Subcutaneous abdominal adipose tissue (tissue), 5 donors: ENCODE results near the gene C20orf141.

ENCODE experiments used
- H3K27ac ChIP-seq: one replicate; pipeline ENCODE4 v1.7.0; 2013; ENCODE audit warnings: low read depth, mild to moderate bottlenecking, inconsistent platforms, low read length, moderate library complexity
- H3K27me3 ChIP-seq, 5 donors: one replicate each; pipeline ENCODE4 v1.7.0; 2013; ENCODE audit warnings: low read length in 5 of 5, inconsistent platforms in 1 of 5; ENCODE audit not compliant: control insufficient read depth in 5 of 5, insufficient read depth in 4 of 5
- H3K36me3 ChIP-seq, 5 donors: one replicate each; pipeline ENCODE4 v1.7.0; 2013; ENCODE audit warnings: low read length in 5 of 5; ENCODE audit not compliant: control insufficient read depth in 5 of 5, insufficient read depth in 5 of 5
- H3K4me1 ChIP-seq, 5 donors: one replicate each; pipeline ENCODE4 v1.7.0; 2013; ENCODE audit warnings: low read length in 5 of 5, mild to moderate bottlenecking in 3 of 5, moderate library complexity in 1 of 5; ENCODE audit not compliant: control insufficient read depth in 5 of 5, insufficient read depth in 5 of 5
- H3K4me3 ChIP-seq, 5 donors: one replicate each; pipeline ENCODE4 v1.7.0; 2013; ENCODE audit warnings: low read length in 5 of 5, low read depth in 1 of 5
- H3K9ac ChIP-seq, 5 donors: one replicate each; pipeline ENCODE4 v1.7.0; 2013; ENCODE audit warnings: low read length in 5 of 5, mild to moderate bottlenecking in 4 of 5, moderate library complexity in 3 of 5
- H3K9me3 ChIP-seq, 5 donors: one replicate each; pipeline ENCODE4 v1.7.0; 2013; ENCODE audit warnings: low read length in 5 of 5; ENCODE audit not compliant: control insufficient read depth in 5 of 5
- donor health status: healthy.
- donor health status: healthy.
- donor health status: healthy.
- donor health status: healthy.
- donor health status: healthy.

C20orf141 gene

GRCh38 chr20:2799271-2799670 lies 15.5 kb upstream of the C20orf141 start:
- no peaks in the 10 kb centered on the region for H3K36me3 ChIP-seq
- H3K27ac ChIP-seq = no peak overlapping the region
- H3K4me3 ChIP-seq = peak overlapping the region in 3 of 5 donors; percentile 58 to 71 (median 59)
- peaks cover 0 to 6% (median 0%) of the 10 kb centered on the region in 5 donors for H3K9me3 ChIP-seq
- peak overlapping the region in 1 of 5 donors; percentile 10 for H3K9ac ChIP-seq
- peaks cover 0 to 23% (median 16%) of the 10 kb centered on the region in 5 donors for H3K4me1 ChIP-seq
- peaks cover 30 to 67% (median 55%) of the 10 kb centered on the region in 5 donors for H3K27me3 ChIP-seq

- H3K27ac ChIP-seq = no peak overlapping the region
- peak overlapping the region in 1 of 5 donors; percentile 10 for H3K9ac ChIP-seq
- peaks cover 30 to 74% (median 54%) of the 10 kb centered on the region in 5 donors for H3K27me3 ChIP-seq
- H3K9me3 ChIP-seq = peaks cover 0 to 6% (median 0%) of the 10 kb centered on the region in 5 donors
- H3K36me3 ChIP-seq = no peaks in the 10 kb centered on the region
- H3K4me3 ChIP-seq = peak overlapping the region; percentile 11 to 71 (median 58)
- H3K4me1 ChIP-seq = peaks cover 0 to 23% (median 16%) of the 10 kb centered on the region in 5 donors
These were observed 14.9 kb upstream of the C20orf141 start for GRCh38 chr20:2799688-2800520.

GRCh38 chr20:2800521-2801285 lies 14.1 kb upstream of the C20orf141 start, which contains the start of gene CPXM1:
Gene CPXM1 (minus strand): TSS chr20:2800627. CDS start chr20:2800572, 55 bp downstream.
- H3K4me1 ChIP-seq = peaks cover 0 to 29% (median 20%) of the 10 kb centered on the region in 5 donors
- no peak within 1 kb of the TSS for H3K27ac ChIP-seq
- no peaks in the 10 kb centered on the region for H3K36me3 ChIP-seq
- H3K9ac ChIP-seq = peak within 1 kb of the TSS in 1 of 5 donors; percentile 10
- H3K27me3 ChIP-seq = peaks cover 35 to 76% (median 54%) of the 10 kb centered on the region in 5 donors
- peaks cover 0 to 6% (median 0%) of the 10 kb centered on the region in 5 donors for H3K9me3 ChIP-seq
- H3K4me3 ChIP-seq = peak within 1 kb of the TSS; percentile 11 to 71 (median 58)

- Histone ChIP-seq H3K27me3 (peaks cover 40 to 76% (median 55%) of the 10 kb centered on the region in 5 donors), H3K9ac (no peak overlapping the region), H3K4me3 (peak overlapping the region in 1 of 5 donors; percentile 7), H3K9me3 (peaks cover 0 to 6% (median 0%) of the 10 kb centered on the region in 5 donors), H3K27ac (no peak overlapping the region), H3K36me3 (no peaks in the 10 kb centered on the region), H3K4me1 (peaks cover 0 to 29% (median 20%) of the 10 kb centered on the region in 5 donors)
These were observed 13.5 kb upstream of the C20orf141 start for GRCh38 chr20:2801286-2801728.

GRCh38 chr20:2804041-2804828 lies 10.6 kb upstream of the C20orf141 start:
- Histone ChIP-seq H3K36me3 (no peaks in the 10 kb centered on the region), H3K4me3 (no peak overlapping the region), H3K9ac (no peak overlapping the region), H3K27ac (no peak overlapping the region), H3K27me3 (peaks cover 45 to 66% (median 46%) of the 10 kb centered on the region in 5 donors), H3K4me1 (peaks cover 0 to 28% (median 20%) of the 10 kb centered on the region in 5 donors), H3K9me3 (peaks cover 0 to 6% (median 0%) of the 10 kb centered on the region in 5 donors)

GRCh38 chr20:2804852-2805688 lies 9.7 kb upstream of the C20orf141 start:
- Histone ChIP-seq H3K27me3 (peaks cover 37 to 58% (median 38%) of the 10 kb centered on the region in 5 donors), H3K27ac (no peak overlapping the region)

GRCh38 chr20:2805689-2806350 lies 9.0 kb upstream of the C20orf141 start:
- Histone ChIP-seq H3K9me3 (peaks cover 0 to 5% (median under 1%) of the 10 kb centered on the region in 5 donors), H3K27me3 (peaks cover 32 to 52% (median 32%) of the 10 kb centered on the region in 5 donors), H3K27ac (no peak overlapping the region), H3K9ac (no peak overlapping the region), H3K4me1 (peaks cover 0 to 14% (median 7%) of the 10 kb centered on the region in 5 donors), H3K36me3 (no peaks in the 10 kb centered on the region), H3K4me3 (no peak overlapping the region)

More at GRCh38 chr20:2804852-2805688, 9.7 kb upstream of the C20orf141 start:
- Histone ChIP-seq H3K4me3 (no peak overlapping the region), H3K9ac (no peak overlapping the region), H3K36me3 (no peaks in the 10 kb centered on the region), H3K4me1 (peaks cover 0 to 20% (median 12%) of the 10 kb centered on the region in 5 donors), H3K9me3 (peaks cover 0 to 6% (median 0%) of the 10 kb centered on the region in 5 donors)

GRCh38 chr20:2806351-2806701 lies 8.5 kb upstream of the C20orf141 start:
- Histone ChIP-seq H3K4me3 (no peak overlapping the region), H3K27me3 (peaks cover 27 to 47% (median 27%) of the 10 kb centered on the region in 5 donors), H3K4me1 (peaks cover 0 to 9% (median 5%) of the 10 kb centered on the region in 5 donors), H3K36me3 (no peaks in the 10 kb centered on the region), H3K27ac (no peak overlapping the region), H3K9me3 (peaks cover 0 to 3% (median 0%) of the 10 kb centered on the region in 5 donors), H3K9ac (no peak overlapping the region)
